K562 (cell line): ENCODE results near the gene HIVEP3. TPM values are rescaled to one million over a fixed set of nuclear protein-coding genes. Genes with fewer than 3 reads are reported as not detected.

Source experiments
- ATAC-seq: fragments of 200-7000 bp; cut with Tn5 transposase; 3 replicates; pipeline ENCODE4 v1.9.1; 2020; ENCODE audit warnings: moderate library complexity
- BruUV-seq: library from RNA; stranded (reverse); fragments of 400-500 nt; replicated peaks from 2 replicates; lab custom pipeline; 2021; lab: Mats Ljungman, UMichigan
- CTCF ChIA-PET: fragments of 300-600 bp; formaldehyde crosslinking; extraction: SDS; loops from one replicate; lab custom pipeline; 2021; ENCODE audit warnings: low intra/inter-chr PET ratio; lab: Yijun Ruan, JAX
- POLR2A ChIA-PET: fragments of 300-600, 350-650 bp; sonication (Branson Sonifier 250); formaldehyde crosslinking; extraction: SDS; loops from one replicate; lab custom pipeline; 2021; ENCODE audit warnings: antibody characterized with exemption, inconsistent platforms; lab: Yijun Ruan, JAX
- DNase-seq, 4 experiments: peaks; one replicate each; pipeline versions ENCODE4 v3.0.0 to v3.0.0-alpha.2; 2011 to 2018; ENCODE audit warnings: low spot score in 3 of 4, mixed read lengths in 3 of 4; ENCODE audit errors: extremely low read depth in 1 of 4
- FAIRE-seq: peaks from 2 replicates; lab custom pipeline; 2011; peaks lifted over from hg19 to GRCh38; lab: Jason Lieb, UNC
- H2AFZ ChIP-seq: 2 replicates; pipeline ENCODE4 v1.6.0; 2011; ENCODE audit warnings: low read depth, low read length, control low read depth, inconsistent platforms
- H3K27ac ChIP-seq: fragments of 200-600 bp; 3 replicates; pipeline ENCODE4 v1.8.0; 2011; ENCODE audit warnings: low read depth, mild to moderate bottlenecking, control low read depth, inconsistent platforms, low read length, moderate library complexity, mixed read lengths; ENCODE audit errors: extremely low read depth
- H3K27me3 ChIP-seq, 2 experiments: fragments of 300-600 bp in 1 of 2; 2 replicates in 1 of 2; 3 replicates in 1 of 2; pipeline versions ENCODE4 v1.6.0 to v1.8.0; 2011; ENCODE audit warnings: inconsistent platforms in 2 of 2, low read length in 2 of 2, mild to moderate bottlenecking in 1 of 2, mixed read lengths in 1 of 2, moderate library complexity in 1 of 2; ENCODE audit not compliant: control insufficient read depth in 2 of 2, insufficient read depth in 2 of 2
- H3K36me3 ChIP-seq: fragments of 300-600 bp; 3 replicates; pipeline ENCODE4 v1.8.0; 2011; ENCODE audit warnings: mild to moderate bottlenecking, low read length, inconsistent platforms; ENCODE audit not compliant: control insufficient read depth, insufficient read depth
- H3K4me1 ChIP-seq, 2 experiments: fragments of 200-600 bp in 1 of 2; replicated peaks in 1 of 2; 2 replicates in 1 of 2; 3 replicates in 1 of 2; pipeline versions ENCODE4 v1.5.1 to v1.8.0; 2011; ENCODE audit warnings: inconsistent platforms in 2 of 2, low read length in 2 of 2, mild to moderate bottlenecking in 1 of 2, mixed read lengths in 1 of 2, moderate library complexity in 1 of 2; ENCODE audit not compliant: control insufficient read depth in 2 of 2, insufficient read depth in 2 of 2
- H3K4me2 ChIP-seq: 2 replicates; pipeline ENCODE4 v1.6.1; 2011; ENCODE audit warnings: low read length, control low read depth, inconsistent platforms, mixed read lengths; ENCODE audit not compliant: insufficient read depth
- H3K4me3 ChIP-seq: fragments of 200-600 bp; sonication (generic), shearing (Covaris generic); 2 replicates; pipeline ENCODE4 v1.5.1; 2016; ENCODE audit warnings: control low read depth, inconsistent platforms
- H3K79me2 ChIP-seq: fragments of 200-600 bp; 3 replicates; pipeline ENCODE4 v1.8.0; 2011; ENCODE audit warnings: low read length, inconsistent platforms; ENCODE audit not compliant: control insufficient read depth, insufficient read depth
- H3K9ac ChIP-seq, 2 experiments: 2 replicates each; pipeline versions ENCODE4 v1.6.0 to v1.6.1; 2011; ENCODE audit warnings: low read depth in 2 of 2, low read length in 2 of 2, control low read depth in 1 of 2, inconsistent platforms in 1 of 2, mild to moderate bottlenecking in 1 of 2, mixed read lengths in 1 of 2; ENCODE audit not compliant: insufficient read depth in 1 of 2
- H3K9me1 ChIP-seq: one replicate; pipeline ENCODE4 v1.6.0; 2011; ENCODE audit warnings: inconsistent platforms, mild to moderate bottlenecking, low read length, moderate library complexity; ENCODE audit not compliant: control insufficient read depth, insufficient read depth
- H3K9me3 ChIP-seq: replicated peaks from 2 replicates; pipeline ENCODE4 v1.5.1; 2011; ENCODE audit warnings: low read depth, low read length, inconsistent platforms; ENCODE audit not compliant: control insufficient read depth, insufficient read depth
- H4K20me1 ChIP-seq: replicated peaks from 2 replicates; pipeline ENCODE4 v1.6.1; 2011; ENCODE audit warnings: low read length, inconsistent platforms, mixed read lengths; ENCODE audit not compliant: control insufficient read depth, insufficient read depth
- CTBP1 ChIP-seq: fragments of 450-650 bp; IDR thresholded peaks from 2 replicates; pipeline ENCODE4 v1.6.1; 2016; ENCODE audit warnings: borderline replicate concordance
- HCFC1 ChIP-seq: IDR thresholded peaks from 2 replicates; pipeline ENCODE4 v1.6.1; 2012; ENCODE audit warnings: low read depth, low read length, improper control_type of control experiment
- MAFG ChIP-seq: fragments of 450-650 bp; conservative IDR thresholded peaks from 2 replicates; pipeline ENCODE4 v1.6.1; 2016; ENCODE audit warnings: missing genetic modification characterization, missing compliant biosample characterization
- SMAD1 ChIP-seq: fragments of 150-350 bp; IDR thresholded peaks from 2 replicates; pipeline ENCODE4 v1.6.1; 2014; ENCODE audit warnings: low read length, low read depth; ENCODE audit not compliant: partially characterized antibody
- SREBF2 ChIP-seq: sonication (generic); formaldehyde crosslinking; IDR thresholded peaks from 2 replicates; pipeline ENCODE4 v1.4.0; 2020; ENCODE audit warnings: mild to moderate bottlenecking, missing genetic modification reagents
- TAF15 ChIP-seq: fragments of 200-400 bp; formaldehyde crosslinking; IDR thresholded peaks from 2 replicates; pipeline ENCODE4 v1.6.1; 2017; ENCODE audit warnings: mild to moderate bottlenecking, low read depth, low read length, moderate library complexity
- TCF3 ChIP-seq: sonication (generic); formaldehyde crosslinking; IDR thresholded peaks from 2 replicates; pipeline ENCODE4 v1.4.0; 2020; ENCODE audit warnings: mild to moderate bottlenecking, missing genetic modification reagents
- XRCC3 ChIP-seq: fragments of 450-650 bp; IDR thresholded peaks from 2 replicates; pipeline ENCODE4 v1.6.1; 2017; ENCODE audit warnings: mild to moderate bottlenecking, moderate library complexity
- ZNF431 ChIP-seq: sonication (generic); formaldehyde crosslinking; IDR thresholded peaks from 2 replicates; pipeline ENCODE4 v1.8.0; 2022; ENCODE audit warnings: mild to moderate bottlenecking, missing genetic modification reagents
- ZNF57 ChIP-seq: fragments of 450-650 bp; formaldehyde crosslinking; IDR thresholded peaks from 2 replicates; pipeline ENCODE4 v1.4.0; 2020; ENCODE audit warnings: mild to moderate bottlenecking, moderate library complexity
- ZNF766 ChIP-seq: fragments of 200-800 bp; sonication (Bioruptor generic); conservative IDR thresholded peaks from 2 replicates; pipeline ENCODE4 v1.6.1; 2016; ENCODE audit warnings: missing genetic modification characterization, missing compliant biosample characterization
- WGBS: fragments of 100-300 bp; shearing (Covaris generic); methylation state at CpG from one replicate; pipeline ENCODE4 v1.1.6; 2016; ENCODE audit warnings: low coverage, mixed read lengths; ENCODE audit not compliant: insufficient coverage; ENCODE audit errors: missing lambda C conversion rate; 5-methylcytosine and 5-hydroxymethylcytosine counted together
- in situ Hi-C: fragments of 300-500 bp; cut with MboI; formaldehyde crosslinking; loops from 4 replicates; pipeline ENCODE4 v1.15.0; 2018; ENCODE audit warnings: inconsistent platforms, mixed read lengths
- intact Hi-C: fragments of 100-400 bp; cut with micrococcal nuclease; formaldehyde crosslinking; loops from 2 replicates; pipeline ENCODE4 v1.14.2; 2022
- polyA plus RNA-seq, 8 experiments: library from polyadenylated mRNA; depleted of rRNA in 4 of 8; stranded (reverse) in 5 of 8; unstranded in 3 of 8; fragments of >200 nt; fragmentation: Nextera tagmentation in 2 of 8; fragmentation: Illumina TruSeq in 1 of 8; extraction: Ambion mirVana in 2 of 8; extraction: Trizol in 1 of 8; gene quantifications; 2 replicates each; pipeline versions ENCODE4 v1.2.1 to v1.2.3, GENCODE V29; 2011 to 2014; ENCODE audit warnings: inconsistent platforms in 1 of 8, missing spikeins in 1 of 8
- total RNA-seq, 7 experiments: library from RNA; depleted of rRNA in 6 of 7; stranded (reverse); fragments of >200 nt in 6 of 7; fragmentation: Illumina TruSeq in 2 of 7; extraction: Trizol in 2 of 7; gene quantifications; 2 replicates each; pipeline versions ENCODE4 v1.2.1 to v1.2.3, GENCODE V29; 2011 to 2021; ENCODE audit warnings: low replicate concordance in 1 of 7
- TF ChIP-seq, protein P1 (sequence below): fragments of 250-450 bp; sonication (Bioruptor Pico); IDR thresholded peaks from 2 replicates; pipeline ENCODE4 v1.6.1; 2021; ENCODE audit warnings: mild to moderate bottlenecking
- TF ChIP-seq, protein P2 (sequence below): fragments of 250-450 bp; sonication (Bioruptor Pico); IDR thresholded peaks from 2 replicates; pipeline ENCODE4 v1.4.0; 2020; ENCODE audit warnings: mild to moderate bottlenecking, moderate library complexity, borderline replicate concordance

Gene HIVEP3
- total and polyA plus RNA-seq, 9 of the 15 experiments (the other 6 are each of a cell fraction or from before 2014, with no cell fraction given): 0.09 to 0.58 (median 0.34) TPM; not detected in 1

DNA sequence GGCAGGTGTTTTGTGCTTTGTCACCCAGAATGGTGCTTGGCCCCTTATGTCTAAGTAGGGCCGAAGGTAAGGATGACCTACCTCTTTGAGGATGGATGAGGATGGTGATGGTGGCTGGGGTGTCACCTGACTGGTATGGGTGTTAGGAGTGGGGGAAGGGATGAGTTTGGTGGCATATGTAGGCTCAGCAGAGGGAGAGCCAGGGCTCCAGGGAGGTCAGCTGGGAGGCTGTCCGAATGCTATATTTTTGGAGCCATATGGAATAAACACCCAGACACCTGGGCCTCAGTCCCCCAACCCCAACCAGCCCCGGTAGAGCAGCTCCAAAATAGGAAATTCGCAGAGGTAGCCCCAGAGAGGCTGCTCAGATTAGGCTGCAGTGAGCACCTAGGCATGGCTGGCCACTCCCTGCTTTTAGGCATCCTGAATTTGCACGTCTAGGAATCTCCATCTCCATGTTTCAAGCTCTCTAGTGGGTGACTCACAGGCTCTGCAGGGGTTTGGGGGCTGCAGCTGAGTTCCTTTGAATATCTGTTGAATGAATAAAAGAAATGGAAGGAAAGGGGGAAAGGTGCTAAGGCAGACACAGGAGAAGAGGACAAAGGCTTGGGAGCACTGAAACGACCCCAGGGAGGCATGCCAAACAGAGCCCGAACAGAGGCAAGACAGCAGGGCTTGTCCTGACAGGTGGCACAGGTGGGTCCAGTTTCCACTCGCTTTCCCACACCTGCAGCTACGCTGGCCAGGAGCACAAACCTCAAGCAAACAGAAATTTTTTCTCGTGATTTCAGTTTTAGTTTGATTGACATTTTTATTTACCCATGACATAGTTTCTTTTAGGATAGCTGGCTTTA is 299.0 kb downstream of the HIVEP3 start:
- 1% methylated on average over 10 of the region's 10 CpGs for WGBS
- ChIA-PET CTCF (no interaction called here), POLR2A (interaction anchor here (1.3 kb wide), 1 partner anchor 11 kb away, joined by 3 read pairs; no protein-coding TSS in a partner anchor)
- Histone ChIP-seq H2AFZ (no peak overlapping the region), H3K79me2 (no peaks in the 10 kb centered on the region), H3K9me3 (no peaks in the 10 kb centered on the region), H3K36me3 (no peaks in the 10 kb centered on the region), H3K27me3 (peaks cover 7 to 45% of the 10 kb centered on the region in 2 experiments; a peak in 4 of 5 replicates), H3K27ac (no peak overlapping the region), H3K4me2 (no peak overlapping the region), H3K4me1 (no peaks in the 10 kb centered on the region), H3K9ac (no peak overlapping the region), H3K9me1 (no peaks in the 10 kb centered on the region), H3K4me3 (no peak overlapping the region), H4K20me1 (peaks cover 7% of the 10 kb centered on the region; the same call in 1 of the 2 replicates)
- TF ChIP-seq CTBP1: no peak
- TF ChIP-seq TCF3: no peak
- no peak for TF ChIP-seq SMAD1
- TF ChIP-seq ZNF766 (CRISPR knock-in tag): no peak
- DNase-seq: no peak
- BruUV-seq: no TSS peak
- intact Hi-C loops (no loop called here), in situ Hi-C loops (no loop called here)
- FAIRE-seq: no peak
- ATAC-seq: no peak

DNA sequence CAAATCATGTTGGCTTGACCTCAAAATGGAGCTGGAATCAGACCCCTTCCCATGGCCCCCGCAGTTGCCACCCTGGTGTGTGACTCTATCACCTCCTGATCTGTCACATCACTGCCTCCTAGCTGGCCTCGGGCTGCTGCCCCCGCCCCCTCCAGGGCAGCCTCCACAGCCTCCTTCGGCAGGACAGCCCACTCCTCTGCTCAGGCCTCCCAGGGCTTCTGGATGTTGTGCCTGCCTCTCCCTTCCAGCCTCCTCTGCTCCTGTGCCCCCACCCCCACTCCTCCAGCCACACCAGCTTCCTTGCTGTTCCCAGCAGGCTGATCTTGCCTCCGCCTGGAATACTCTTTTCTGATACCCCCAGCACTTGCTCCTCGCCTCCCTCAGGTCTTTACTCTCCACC is 299.9 kb downstream of the HIVEP3 start:
- WGBS: 0% methylated on average over 6 of the region's 6 CpGs
- DNase-seq: no peak
- no peak overlapping the region for H3K27ac ChIP-seq
- no peaks in the 10 kb centered on the region for H3K36me3 ChIP-seq
- in situ Hi-C loops: no loop called here
- no peaks in the 10 kb centered on the region for H3K9me1 ChIP-seq
- no peak for FAIRE-seq
- CTCF ChIA-PET: no interaction called here
- H3K4me3 ChIP-seq: no peak overlapping the region
- intact Hi-C loops: no loop called here
- H2AFZ ChIP-seq: no peak overlapping the region
- H3K9ac ChIP-seq: no peak overlapping the region
- H3K79me2 ChIP-seq: no peaks in the 10 kb centered on the region
- ATAC-seq: no peak
- no peaks in the 10 kb centered on the region for H3K4me1 ChIP-seq
- H3K4me2 ChIP-seq: no peak overlapping the region
- no TSS peak for BruUV-seq
- H4K20me1 ChIP-seq: peaks cover 7% of the 10 kb centered on the region; the same call in 1 of the 2 replicates
- no peaks in the 10 kb centered on the region for H3K9me3 ChIP-seq
- H3K27me3 ChIP-seq: peaks cover 7 to 50% of the 10 kb centered on the region in 2 experiments; a peak in 4 of 5 replicates
- POLR2A ChIA-PET: no interaction called here
- no peak for TF ChIP-seq MAFG (tag)
- TF ChIP-seq, protein P1, sequence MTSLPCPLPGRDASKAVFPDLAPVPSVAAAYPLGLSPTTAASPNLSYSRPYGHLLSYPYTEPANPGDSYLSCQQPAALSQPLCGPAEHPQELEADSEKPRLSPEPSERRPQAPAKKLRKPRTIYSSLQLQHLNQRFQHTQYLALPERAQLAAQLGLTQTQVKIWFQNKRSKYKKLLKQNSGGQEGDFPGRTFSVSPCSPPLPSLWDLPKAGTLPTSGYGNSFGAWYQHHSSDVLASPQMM (CRISPR knock-in tag): no peak
- no peak for TF ChIP-seq SREBF2 (CRISPR knock-in tag)
- TF ChIP-seq HCFC1: no peak
- TF ChIP-seq, protein P2, sequence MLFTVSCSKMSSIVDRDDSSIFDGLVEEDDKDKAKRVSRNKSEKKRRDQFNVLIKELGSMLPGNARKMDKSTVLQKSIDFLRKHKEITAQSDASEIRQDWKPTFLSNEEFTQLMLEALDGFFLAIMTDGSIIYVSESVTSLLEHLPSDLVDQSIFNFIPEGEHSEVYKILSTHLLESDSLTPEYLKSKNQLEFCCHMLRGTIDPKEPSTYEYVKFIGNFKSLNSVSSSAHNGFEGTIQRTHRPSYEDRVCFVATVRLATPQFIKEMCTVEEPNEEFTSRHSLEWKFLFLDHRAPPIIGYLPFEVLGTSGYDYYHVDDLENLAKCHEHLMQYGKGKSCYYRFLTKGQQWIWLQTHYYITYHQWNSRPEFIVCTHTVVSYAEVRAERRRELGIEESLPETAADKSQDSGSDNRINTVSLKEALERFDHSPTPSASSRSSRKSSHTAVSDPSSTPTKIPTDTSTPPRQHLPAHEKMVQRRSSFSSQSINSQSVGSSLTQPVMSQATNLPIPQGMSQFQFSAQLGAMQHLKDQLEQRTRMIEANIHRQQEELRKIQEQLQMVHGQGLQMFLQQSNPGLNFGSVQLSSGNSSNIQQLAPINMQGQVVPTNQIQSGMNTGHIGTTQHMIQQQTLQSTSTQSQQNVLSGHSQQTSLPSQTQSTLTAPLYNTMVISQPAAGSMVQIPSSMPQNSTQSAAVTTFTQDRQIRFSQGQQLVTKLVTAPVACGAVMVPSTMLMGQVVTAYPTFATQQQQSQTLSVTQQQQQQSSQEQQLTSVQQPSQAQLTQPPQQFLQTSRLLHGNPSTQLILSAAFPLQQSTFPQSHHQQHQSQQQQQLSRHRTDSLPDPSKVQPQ: no peak
- TF ChIP-seq TAF15: no peak
- no peak for TF ChIP-seq ZNF57
- no peak for TF ChIP-seq XRCC3
- TF ChIP-seq ZNF431 (CRISPR knock-in tag): no peak
